Panc1 (cell line): ENCODE results near the gene IL1RAP. TPM values are rescaled to one million over a fixed set of nuclear protein-coding genes. Genes with fewer than 3 reads are reported as not detected.

Experiments
- ATAC-seq: fragments of 200-7000 bp; cut with Tn5 transposase; 2 replicates; pipeline ENCODE4 v1.9.1; 2020; ENCODE audit warnings: mild to moderate bottlenecking, moderate library complexity
- BruUV-seq: library from RNA; stranded (reverse); fragments of 400-500 nt; replicated peaks from 2 replicates; lab custom pipeline; 2021; lab: Mats Ljungman, UMichigan
- CTCF ChIA-PET: fragments of 300-600 bp; sonication (Branson Sonifier 250); formaldehyde crosslinking; loops from one replicate; lab custom pipeline; 2022; ENCODE audit warnings: antibody characterized with exemption; lab: Charles Lee
- POLR2A ChIA-PET: fragments of 300-600 bp; sonication (Branson Sonifier 250); formaldehyde crosslinking; loops from one replicate; lab custom pipeline; 2022; ENCODE audit warnings: antibody characterized with exemption; lab: Charles Lee
- DNase-seq: peaks from one replicate; pipeline ENCODE4 v3.0.0-alpha.2; 2010; ENCODE audit warnings: low read depth, low spot score
- H3K27ac ChIP-seq: 2 replicates; pipeline ENCODE4 v1.5.1; 2011; ENCODE audit warnings: mild to moderate bottlenecking, low read length, inconsistent platforms
- H3K27me3 ChIP-seq: fragments of 200-500 bp; sonication (Bioruptor generic); 2 replicates; pipeline ENCODE4 v1.6.0; 2014; ENCODE audit warnings: low read length, inconsistent platforms; ENCODE audit not compliant: control insufficient read depth, insufficient read depth
- H3K36me3 ChIP-seq: fragments of 200-500 bp; sonication (Bioruptor generic); 2 replicates; pipeline ENCODE4 v1.5.1; 2014; ENCODE audit warnings: inconsistent platforms, mild to moderate bottlenecking, low read length, moderate library complexity; ENCODE audit not compliant: control insufficient read depth, insufficient read depth
- H3K4me1 ChIP-seq: 2 replicates; pipeline ENCODE4 v1.5.1; 2011; ENCODE audit warnings: inconsistent platforms, mild to moderate bottlenecking, low read length, moderate library complexity; ENCODE audit not compliant: control insufficient read depth, insufficient read depth
- H3K4me3 ChIP-seq, 2 experiments: 2 replicates each; pipeline ENCODE4 v1.5.1; 2011 to 2012; ENCODE audit warnings: low read depth in 2 of 2, low read length in 2 of 2, mild to moderate bottlenecking in 2 of 2, inconsistent platforms in 1 of 2, moderate library complexity in 1 of 2
- H3K9me3 ChIP-seq: fragments of 200-500 bp; sonication (Bioruptor generic); 2 replicates; pipeline ENCODE4 v1.5.1; 2014; ENCODE audit warnings: low read depth, mild to moderate bottlenecking, inconsistent platforms, low read length, moderate library complexity; ENCODE audit not compliant: control insufficient read depth, insufficient read depth
- CTCF ChIP-seq: fragments of 450-650 bp; IDR thresholded peaks from 2 replicates; pipeline ENCODE4 v1.5.1; 2017; ENCODE audit warnings: mild to moderate bottlenecking
- POLR2AphosphoS5 ChIP-seq: IDR thresholded peaks from 2 replicates; pipeline ENCODE4 v1.6.1; 2012; ENCODE audit warnings: mild to moderate bottlenecking, low read depth, low read length, moderate library complexity
- REST ChIP-seq, 2 experiments: IDR thresholded peaks; 2 replicates each; pipeline ENCODE4 v1.6.1; 2011 to 2012; ENCODE audit warnings: low read depth in 2 of 2, control low read depth in 1 of 2, low read length in 1 of 2, mild to moderate bottlenecking in 1 of 2, moderate library complexity in 1 of 2; ENCODE audit not compliant: insufficient read depth in 1 of 2
- SIN3A ChIP-seq: IDR thresholded peaks from 2 replicates; pipeline ENCODE4 v1.6.1; 2012; ENCODE audit warnings: low read depth, mild to moderate bottlenecking, low read length, moderate library complexity, borderline replicate concordance; ENCODE audit not compliant: insufficient read depth
- TCF7L2 ChIP-seq: IDR thresholded peaks from 2 replicates; pipeline ENCODE4 v1.6.1; 2011; ENCODE audit warnings: mild to moderate bottlenecking, low read depth, low read length, inconsistent platforms
- in situ Hi-C: cut with HindIII; loops from 2 replicates; pipeline ENCODE4 v1.10.0; 2016; ENCODE audit warnings: low sequenced_read_pairs, low pct_unique_long_range_greater_than_20kb
- intact Hi-C: fragments of 100-400 bp; cut with micrococcal nuclease; formaldehyde crosslinking; loops from one replicate; pipeline ENCODE4 v1.10.0; 2022; ENCODE audit not compliant: unreplicated experiment
- total RNA-seq: library from RNA; stranded (reverse); gene quantifications from one replicate; pipeline ENCODE4 v1.2.1, GENCODE V29; 2021; ENCODE audit not compliant: unreplicated experiment

Gene IL1RAP
- total RNA-seq, 1 experiment from 2014 or later = 5.2 TPM

DNA sequence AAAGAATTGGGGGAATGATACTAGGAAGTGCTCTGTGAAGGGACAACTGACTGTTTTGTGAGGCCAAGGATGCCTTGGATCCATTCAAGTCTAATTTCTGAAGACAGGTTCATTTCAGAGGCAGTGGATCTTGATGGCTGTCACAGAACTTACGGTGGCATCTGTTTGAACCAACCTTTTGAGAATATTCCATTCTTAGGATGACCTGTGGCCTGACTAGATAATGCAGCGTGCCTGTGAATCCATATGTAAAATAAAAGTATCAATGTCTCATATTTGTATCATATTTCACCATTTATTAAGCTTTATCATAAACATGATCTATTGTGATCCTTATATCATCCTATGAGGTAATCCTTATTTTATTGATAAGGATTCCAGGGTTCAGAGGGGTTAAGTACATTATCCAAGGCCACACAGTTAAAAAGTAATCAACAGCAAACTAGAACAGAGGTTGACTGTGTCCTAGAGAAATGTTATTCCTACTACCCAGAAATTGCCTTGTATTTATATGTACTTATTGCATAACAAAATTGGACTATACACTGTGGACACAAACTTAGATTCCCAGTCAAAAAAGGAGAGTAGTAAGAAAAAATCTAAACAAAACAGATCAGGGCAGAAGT lies 34.3 kb downstream of the IL1RAP start:
- CTCF ChIA-PET = no interaction called here
- ATAC-seq (no peak), DNase-seq (no peak)
- no peaks in the 10 kb centered on the region for H3K36me3 ChIP-seq
- H3K27me3 ChIP-seq = no peaks in the 10 kb centered on the region
- POLR2A ChIA-PET = no interaction called here
- no peak overlapping the region for H3K27ac ChIP-seq
- in situ Hi-C loops = no loop called here
- H3K4me1 ChIP-seq = no peaks in the 10 kb centered on the region
- TF ChIP-seq POLR2AphosphoS5 (no peak), SIN3A (no peak), TCF7L2 (no peak), CTCF (no peak), REST (IDR thresholded peaks at IDR 0.05; ENCODE audit: insufficient read depth in 1 of 2, low read depth in 2 of 2, low read length in 1 of 2) (no peak)
- intact Hi-C loops = no loop called here
- H3K4me3 ChIP-seq = no peak overlapping the region
- H3K9me3 ChIP-seq = peaks cover 4% of the 10 kb centered on the region; the same call in 1 of the 2 replicates
- BruUV-seq = no TSS peak

- Histone ChIP-seq H3K9me3 (peaks cover 4% of the 10 kb centered on the region; the same call in 1 of the 2 replicates), H3K27me3 (no peaks in the 10 kb centered on the region), H3K4me1 (no peaks in the 10 kb centered on the region), H3K36me3 (no peaks in the 10 kb centered on the region), H3K4me3 (no peak overlapping the region), H3K27ac (no peak overlapping the region)
- DNase-seq (no peak), ATAC-seq (no peak)
- in situ Hi-C loops = no loop called here
- ChIA-PET POLR2A (no interaction called here), CTCF (no interaction called here)
- no peak for TF ChIP-seq REST (IDR thresholded peaks at IDR 0.05; ENCODE audit: insufficient read depth in 1 of 2, low read depth in 2 of 2, low read length in 1 of 2)
- no peak for TF ChIP-seq SIN3A
- no peak for TF ChIP-seq TCF7L2
- intact Hi-C loops = no loop called here
- BruUV-seq = no TSS peak
Observed at GRCh38 chr3:190552021-190552420, 38.1 kb downstream of the IL1RAP start.
